Smooth muscle cell (in vitro differentiated cells): ENCODE data around the gene MIPEP. TPM values are rescaled to one million over a fixed set of nuclear protein-coding genes. Genes with fewer than 3 reads are reported as not detected.

Experiments used
- DNase-seq: peaks from one replicate; lab custom pipeline; 2025; ENCODE audit not compliant: unreplicated experiment; lab: John Stamatoyannopoulos, UW
- H2AFZ ChIP-seq: fragments of 200-600 bp; sonication (generic); 2 replicates; pipeline ENCODE4 v1.6.0; 2016; ENCODE audit warnings: antibody characterized with exemption, low read depth, mild to moderate bottlenecking
- H3F3A ChIP-seq: fragments of 200-600 bp; sonication (generic); 2 replicates; pipeline ENCODE4 v1.6.0; 2017; ENCODE audit warnings: antibody characterized with exemption, low read depth
- H3K27ac ChIP-seq: fragments of 200-600 bp; sonication (generic); 2 replicates; pipeline ENCODE4 v1.5.1; 2016; ENCODE audit warnings: low read depth, mild to moderate bottlenecking
- H3K27me3 ChIP-seq: fragments of 200-600 bp; sonication (generic); 2 replicates; pipeline ENCODE4 v1.6.1; 2016; ENCODE audit warnings: low read depth, mild to moderate bottlenecking
- H3K36me3 ChIP-seq: fragments of 200-600 bp; sonication (generic); 2 replicates; pipeline ENCODE4 v1.5.1; 2016; ENCODE audit warnings: low read depth
- H3K4me1 ChIP-seq: fragments of 200-600 bp; sonication (generic); 2 replicates; pipeline ENCODE4 v1.5.1; 2016; ENCODE audit warnings: low read depth
- H3K4me2 ChIP-seq: fragments of 200-600 bp; sonication (generic); 2 replicates; pipeline ENCODE4 v1.6.0; 2016; ENCODE audit warnings: mild to moderate bottlenecking
- H3K4me3 ChIP-seq: fragments of 200-600 bp; sonication (generic); 2 replicates; pipeline ENCODE4 v1.5.1; 2016; ENCODE audit warnings: mild to moderate bottlenecking
- H3K79me2 ChIP-seq: fragments of 200-600 bp; sonication (generic); 2 replicates; pipeline ENCODE4 v1.6.0; 2016; ENCODE audit warnings: low read depth, mild to moderate bottlenecking
- H3K9ac ChIP-seq: fragments of 200-600 bp; sonication (generic); 2 replicates; pipeline ENCODE4 v1.6.0; 2016; ENCODE audit warnings: low read depth
- H3K9me3 ChIP-seq: fragments of 200-600 bp; sonication (generic); replicated peaks from 2 replicates; pipeline ENCODE4 v1.5.1; 2016; ENCODE audit warnings: low read depth
- H4K20me1 ChIP-seq: fragments of 200-600 bp; sonication (generic); 2 replicates; pipeline ENCODE4 v1.6.0; 2016; ENCODE audit warnings: low read depth
- CTCF ChIP-seq: fragments of 200-600 bp; sonication (generic); IDR thresholded peaks from 2 replicates; pipeline ENCODE4 v1.5.1; 2017; ENCODE audit warnings: borderline replicate concordance, mild to moderate bottlenecking, antibody characterized with exemption; ENCODE audit not compliant: insufficient read depth, poor library complexity, severe bottlenecking
- WGBS: methylation state at CpG from one replicate; pipeline ENCODE4 v1.1.7; 2016; ENCODE audit warnings: low lambda C conversion rate; 5-methylcytosine and 5-hydroxymethylcytosine counted together
- polyA plus RNA-seq: library from polyadenylated mRNA; unstranded; fragments of >200 nt; fragmentation: Nextera tagmentation; extraction: Ambion mirVana; gene quantifications from 2 replicates; pipeline ENCODE4 v1.2.1, GENCODE V29; 2016
- total RNA-seq: library from RNA; depleted of rRNA; stranded (reverse); fragments of >200 nt; gene quantifications from 2 replicates; pipeline ENCODE4 v1.2.3, GENCODE V29; 2014

Gene MIPEP
- total and polyA plus RNA-seq, 2 experiments from 2014 or later, result 15.7 to 18.9 TPM

- H3K79me2 ChIP-seq, result no peaks in the 10 kb centered on the region
- no peaks in the 10 kb centered on the region for H3K36me3 ChIP-seq
- H3K9me3 ChIP-seq, result no peaks in the 10 kb centered on the region
- TF ChIP-seq CTCF, result no peak
- WGBS, result 63% methylated on average over 4 of the region's 4 CpGs
- H3K9ac ChIP-seq, result no peak overlapping the region
- no peak overlapping the region for H3K4me2 ChIP-seq
- no peak for DNase-seq
- H3K27me3 ChIP-seq, result no peaks in the 10 kb centered on the region
- peak overlapping the region; percentile 76 for H3K27ac ChIP-seq
- no peaks in the 10 kb centered on the region for H4K20me1 ChIP-seq
- no peak overlapping the region for H2AFZ ChIP-seq
- no peaks in the 10 kb centered on the region for H3F3A ChIP-seq
- H3K4me3 ChIP-seq, result no peak overlapping the region
- H3K4me1 ChIP-seq, result no peaks in the 10 kb centered on the region
These were observed 118.2 kb downstream of the MIPEP start for GRCh38 chr13:23770973-23771372.

- no peaks in the 10 kb centered on the region for H3K36me3 ChIP-seq
- H3F3A ChIP-seq, result no peaks in the 10 kb centered on the region
- no peak for DNase-seq
- H3K4me2 ChIP-seq, result no peak overlapping the region
- no peak overlapping the region for H2AFZ ChIP-seq
- H3K27ac ChIP-seq, result peak overlapping the region; percentile 76
- H3K4me1 ChIP-seq, result no peaks in the 10 kb centered on the region
- no peak overlapping the region for H3K4me3 ChIP-seq
- H3K9ac ChIP-seq, result no peak overlapping the region
- 83% methylated on average over 4 of the region's 4 CpGs for WGBS
- no peaks in the 10 kb centered on the region for H3K9me3 ChIP-seq
- H3K79me2 ChIP-seq, result no peaks in the 10 kb centered on the region
- no peak for TF ChIP-seq CTCF
- no peaks in the 10 kb centered on the region for H4K20me1 ChIP-seq
- H3K27me3 ChIP-seq, result no peaks in the 10 kb centered on the region
These were observed 118.8 kb downstream of the MIPEP start for GRCh38 chr13:23770428-23770827.

- no peak for DNase-seq
- H3K36me3 ChIP-seq, result no peaks in the 10 kb centered on the region
- H4K20me1 ChIP-seq, result no peaks in the 10 kb centered on the region
- no peaks in the 10 kb centered on the region for H3K27me3 ChIP-seq
- WGBS, result 92% methylated on average over 3 of the region's 3 CpGs
- no peak overlapping the region for H3K4me3 ChIP-seq
- H3K9ac ChIP-seq, result no peak overlapping the region
- no peak overlapping the region for H3K4me2 ChIP-seq
- no peaks in the 10 kb centered on the region for H3K79me2 ChIP-seq
- H3F3A ChIP-seq, result no peaks in the 10 kb centered on the region
- H2AFZ ChIP-seq, result no peak overlapping the region
- no peaks in the 10 kb centered on the region for H3K9me3 ChIP-seq
- H3K4me1 ChIP-seq, result no peaks in the 10 kb centered on the region
- TF ChIP-seq CTCF, result no peak
- H3K27ac ChIP-seq, result no peak overlapping the region
These were observed 119.8 kb downstream of the MIPEP start for GRCh38 chr13:23769401-23769800.

GRCh38 chr13:23767838-23768237 is 121.4 kb downstream of the MIPEP start:
- peaks cover 7% of the 10 kb centered on the region for H3F3A ChIP-seq
- H3K27ac ChIP-seq, result no peak overlapping the region
- no peaks in the 10 kb centered on the region for H3K9me3 ChIP-seq
- no peaks in the 10 kb centered on the region for H3K36me3 ChIP-seq
- H3K79me2 ChIP-seq, result no peaks in the 10 kb centered on the region
- no peak overlapping the region for H3K9ac ChIP-seq
- H3K4me2 ChIP-seq, result no peak overlapping the region
- H3K4me1 ChIP-seq, result peaks cover 4% of the 10 kb centered on the region
- TF ChIP-seq CTCF, result no peak
- DNase-seq, result no peak
- no peak overlapping the region for H3K4me3 ChIP-seq
- 78% methylated on average over 7 of the region's 7 CpGs for WGBS
- no peak overlapping the region for H2AFZ ChIP-seq
- no peaks in the 10 kb centered on the region for H3K27me3 ChIP-seq
- no peaks in the 10 kb centered on the region for H4K20me1 ChIP-seq
